AG09319 (cell line): ENCODE results near the gene MAD1L1.

ENCODE experiments used
- DNase-seq: peaks from one replicate; pipeline ENCODE4 v3.0.0-alpha.2; 2010; ENCODE audit warnings: low read depth; ENCODE audit errors: extremely low read depth
- CTCF ChIP-seq: IDR thresholded peaks from 2 replicates; pipeline ENCODE4 v1.5.1; 2011; ENCODE audit warnings: low read depth, mild to moderate bottlenecking, inconsistent platforms, low read length, moderate library complexity

Gene MAD1L1

DNA sequence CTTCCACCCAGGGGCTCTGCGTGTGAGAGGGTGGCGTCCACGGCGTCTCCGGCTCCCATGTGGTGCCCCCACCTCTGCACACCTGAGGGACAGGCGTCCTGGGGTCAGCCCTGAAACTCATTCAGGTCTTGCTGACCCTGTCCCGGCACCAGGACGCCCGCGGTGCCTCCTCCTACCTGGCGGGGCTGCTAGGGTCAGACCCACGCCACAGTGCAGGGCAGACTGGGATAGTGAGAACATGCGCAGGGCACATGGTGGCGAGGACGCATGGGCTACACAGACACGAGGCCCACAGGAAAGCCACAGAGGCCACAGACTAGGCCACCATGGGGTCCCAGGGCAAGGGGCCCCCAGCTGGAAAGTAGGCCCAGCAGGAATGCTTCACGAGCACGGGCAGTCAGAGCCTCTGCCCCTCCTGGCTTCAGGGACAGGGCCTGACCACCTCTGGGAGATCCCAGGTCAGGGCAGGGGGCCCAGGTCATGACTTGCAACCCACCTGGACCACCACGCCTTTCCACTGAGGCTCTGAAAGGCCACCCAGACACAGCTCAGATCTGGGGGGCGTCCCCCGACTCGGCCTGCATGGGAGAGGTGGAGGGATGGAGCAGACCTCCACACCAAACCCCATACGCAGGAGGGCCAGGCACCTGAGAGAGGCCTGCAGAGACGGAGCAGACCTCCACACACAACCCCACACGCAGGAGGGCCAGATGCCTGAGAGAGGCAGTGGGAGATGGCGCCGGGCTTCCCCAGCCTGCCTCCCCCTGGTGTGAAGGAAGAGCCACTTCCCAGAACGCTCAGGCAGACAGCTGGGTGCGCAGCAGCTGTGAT is 374.1 kb downstream of the MAD1L1 start:
- no peak for TF ChIP-seq CTCF

GRCh38 chr7:1857487-1858421 is 375.0 kb downstream of the MAD1L1 start:
- DNase-seq, result no peak
- no peak for TF ChIP-seq CTCF

More for the DNA sequence above, 374.1 kb downstream of the MAD1L1 start:
- DNase-seq, result no peak

DNA sequence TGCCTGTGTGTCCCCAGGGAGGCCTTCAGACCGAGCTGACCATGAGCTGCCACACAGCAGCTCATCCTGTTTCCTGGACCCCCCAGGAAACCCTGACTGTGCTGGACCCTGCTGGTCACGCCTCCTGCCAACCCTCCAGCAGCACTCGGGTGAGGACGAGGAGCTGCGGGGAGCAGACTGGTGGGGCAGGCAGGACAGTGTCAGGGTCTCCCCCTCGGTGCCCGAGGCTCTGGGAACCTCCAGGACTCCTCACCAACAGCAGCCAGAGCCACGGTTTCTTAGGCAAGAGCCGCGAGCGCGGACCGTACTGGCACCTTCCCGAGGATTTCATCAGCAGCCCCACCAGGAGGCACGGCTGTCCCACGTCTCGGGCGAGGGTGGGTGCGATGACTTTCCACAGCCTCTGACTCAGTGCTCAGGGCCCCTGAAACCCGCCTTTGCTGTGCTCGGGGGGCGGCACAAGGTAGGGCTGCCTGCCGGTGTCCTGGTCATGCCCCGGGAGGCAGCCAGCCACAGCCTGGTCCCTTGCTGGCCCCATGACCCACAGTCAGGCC is 375.8 kb downstream of the MAD1L1 start:
- no peak for TF ChIP-seq CTCF
- DNase-seq, result no peak

GRCh38 chr7:1856161-1856887 is 376.4 kb downstream of the MAD1L1 start:
- no peak for DNase-seq
- no peak for TF ChIP-seq CTCF

- no peak for DNase-seq
- no peak for TF ChIP-seq CTCF
Observed at GRCh38 chr7:1855725-1856160, 377.0 kb downstream of the MAD1L1 start.

DNA sequence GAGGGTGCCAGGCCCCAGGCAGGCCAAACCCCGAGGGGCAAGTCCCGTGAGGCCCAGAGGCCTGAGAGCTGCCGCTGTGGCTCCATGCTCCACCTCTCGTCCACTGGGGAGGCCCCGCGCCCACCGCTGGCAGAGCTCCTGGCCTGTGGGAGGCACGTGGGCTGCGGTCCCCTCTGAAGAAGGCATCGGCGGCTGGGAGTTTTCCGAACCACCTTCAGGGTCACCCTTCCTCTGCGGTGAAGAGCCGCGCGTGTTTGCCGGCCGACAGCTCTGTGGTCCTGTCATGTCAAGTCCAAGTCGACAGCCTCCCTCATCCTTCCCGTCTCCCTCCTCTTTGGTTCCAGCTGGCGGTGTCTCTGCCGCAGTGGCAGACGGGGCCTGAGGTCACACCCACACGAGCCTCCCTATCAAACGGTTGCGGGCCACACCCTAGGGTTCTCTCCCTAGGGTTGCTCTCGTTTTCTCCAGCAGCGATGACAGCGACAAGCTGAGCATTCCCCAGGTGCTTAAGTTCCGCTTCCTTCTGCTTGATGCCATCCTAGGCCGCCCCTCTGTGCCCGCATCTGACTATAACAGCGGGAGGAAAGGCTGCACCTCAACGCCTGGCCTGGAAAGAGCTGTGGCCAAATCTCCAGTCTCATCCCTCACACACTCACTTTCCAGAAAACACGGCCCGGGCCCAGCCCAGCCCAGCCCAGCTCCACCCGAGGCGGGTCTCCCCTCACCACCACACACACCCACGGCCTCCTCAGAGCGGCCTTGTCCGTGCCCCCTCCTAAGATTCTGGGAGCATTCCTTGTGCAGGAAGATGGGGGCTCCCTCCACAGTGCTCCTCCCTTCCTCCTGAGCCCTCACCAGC is 377.6 kb downstream of the MAD1L1 start:
- DNase-seq, result no peak
- no peak for TF ChIP-seq CTCF
